ENCODE measurements around the gene GLIS2. TPM values are rescaled to one million over a fixed set of nuclear protein-coding genes. Genes with fewer than 3 reads are reported as not detected.

GLIS2 gene
- 10.9 TPM for total RNA-seq

GRCh38 chr16:4315186-4316107, at the start of gene GLIS2:
Gene GLIS2 (plus strand): TSS chr16:4316067. CDS start chr16:4332281, 16,214 bp downstream.

GRCh38 chr16:4350787-4351659, 35.2 kb downstream of the GLIS2 start, which contains the start of gene PAM16:
Gene PAM16 (minus strand): TSS chr16:4351321. CDS start chr16:4351234, 87 bp downstream.

GRCh38 chr16:4371357-4372000, 55.6 kb downstream of the GLIS2 start, which contains the start of gene VASN:
Gene VASN (plus strand): TSS chr16:4371848. CDS start chr16:4380878, 9,030 bp downstream.

Other genes starting within 250 kb of the GLIS2 start
- 29.6 TPM for gene ADCY9, start 199.6 kb upstream of the GLIS2 start, total RNA-seq
- 38.6 TPM for gene SRL, start 74.0 kb upstream of the GLIS2 start, total RNA-seq
- 10.9 TPM for gene TFAP4, start 43.0 kb upstream of the GLIS2 start, total RNA-seq
- gene PAM16, start 35.3 kb downstream of the GLIS2 start, total RNA-seq: 20.9 TPM
- gene VASN, start 55.8 kb downstream of the GLIS2 start, total RNA-seq: 32.7 TPM
- 42.5 TPM for gene CORO7, start 100.5 kb downstream of the GLIS2 start, total RNA-seq
- gene DNAJA3, start 109.8 kb downstream of the GLIS2 start, total RNA-seq: 45.1 TPM
- gene NMRAL1, start 158.6 kb downstream of the GLIS2 start, total RNA-seq: 22.0 TPM
- gene HMOX2, start 160.3 kb downstream of the GLIS2 start, total RNA-seq: 39.0 TPM
- 22.1 TPM for gene CDIP1, start 222.7 kb downstream of the GLIS2 start, total RNA-seq
- 0.38 TPM for gene C16orf96, start 240.3 kb downstream of the GLIS2 start, total RNA-seq

Data from camera-type eye (tissue), 1 donor.